Adrenal gland (tissue), 5 donors: Measurements from ENCODE around the gene CALB2.

ENCODE experiments used
- CTCF ChIP-seq, 6 experiments: fragments of 450-650 bp in 4 of 6; fragments of 200-600 bp in 2 of 6; sonication (generic) in 1 of 6; IDR thresholded peaks; 1 replicate in 5 of 6; 2 replicates in 1 of 6; pipeline versions ENCODE4 v1.5.1 to v1.8.0; 2016 to 2021; ENCODE audit warnings: antibody characterized with exemption in 6 of 6, mild to moderate bottlenecking in 2 of 6, moderate library complexity in 1 of 6
- POLR2A ChIP-seq, 2 donors: fragments of 450-650 bp; IDR thresholded peaks; one replicate each; pipeline ENCODE4 v1.6.1; 2017; ENCODE audit warnings: antibody characterized with exemption in 2 of 2, mild to moderate bottlenecking in 2 of 2, moderate library complexity in 1 of 2
- donor health status: DM: no; HTN: no; CAD: no.

GRCh38 chr16:71319999-71320398, 38.5 kb upstream of the CALB2 start:
- no peak for TF ChIP-seq POLR2A (IDR thresholded peaks at IDR 0.05)
- no peak for TF ChIP-seq CTCF (IDR thresholded peaks at IDR 0.05)
